ENCODE data around the gene KIF1A.

DNA sequence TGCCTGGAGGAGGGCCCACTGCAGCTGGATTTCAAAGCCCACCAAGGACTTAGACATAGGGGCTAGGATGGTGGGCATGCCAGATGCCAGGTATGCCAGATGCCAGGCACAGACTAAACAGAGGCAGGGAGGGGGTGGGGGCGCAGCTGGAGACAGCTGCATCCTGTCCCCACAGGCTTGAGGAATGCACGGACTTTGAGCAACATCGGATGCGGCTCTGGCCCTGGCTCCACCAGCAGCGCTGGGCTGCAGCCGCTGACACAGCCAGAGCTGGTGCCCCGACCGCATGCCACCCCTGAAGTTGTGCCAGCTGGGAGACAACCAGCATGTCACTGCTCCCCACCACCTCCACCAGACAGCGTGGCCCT lies 88.9 kb downstream of the KIF1A start:
- TF ChIP-seq CTCF (conservative IDR thresholded peaks at IDR 0.05) (no peak), EZH2 (IDR thresholded peaks at IDR 0.05; ENCODE audit: low read depth) (peak; percentile 61; the same call in 1 of the 2 replicates)
